HepG2 (cell line): ENCODE measurements around the gene STAP2. TPM values are rescaled to one million over a fixed set of nuclear protein-coding genes. Genes with fewer than 3 reads are reported as not detected.

Experiments used
- ATAC-seq: fragments of 200-7000 bp; cut with Tn5 transposase; 3 replicates; pipeline ENCODE4 v1.9.1; 2020; ENCODE audit warnings: mild to moderate bottlenecking, moderate library complexity
- BruUV-seq: library from RNA; stranded (reverse); fragments of 400-500 nt; replicated peaks from 2 replicates; lab custom pipeline; 2021; lab: Mats Ljungman, UMichigan
- CTCF ChIA-PET: fragments of 300-600 bp; formaldehyde crosslinking; extraction: SDS; loops from one replicate; lab custom pipeline; 2021; ENCODE audit warnings: low total read pairs, inconsistent platforms, low intra/inter-chr PET ratio; lab: Yijun Ruan, JAX
- POLR2A ChIA-PET: fragments of 350-600 bp; sonication (Branson Sonifier 250); formaldehyde crosslinking; loops from one replicate; lab custom pipeline; 2020; ENCODE audit warnings: antibody characterized with exemption, inconsistent platforms; lab: Yijun Ruan, JAX
- DNase-seq: peaks from one replicate; pipeline ENCODE4 v3.0.0-alpha.2; 2015; ENCODE audit warnings: low spot score
- FAIRE-seq: peaks from 3 replicates; lab custom pipeline; 2011; peaks lifted over from hg19 to GRCh38; lab: Jason Lieb, UNC
- H2AFZ ChIP-seq: one replicate; pipeline ENCODE4 v1.6.1; 2011; ENCODE audit warnings: low read length, inconsistent platforms
- H3K27ac ChIP-seq: fragments of 300-600 bp; 3 replicates; pipeline ENCODE4 v1.8.0; 2011; ENCODE audit warnings: mixed run types, mild to moderate bottlenecking, mixed read lengths, low read length, inconsistent platforms; ENCODE audit not compliant: insufficient read depth; ENCODE audit errors: extremely low read length
- H3K27me3 ChIP-seq, 2 experiments: fragments of 200-600 bp in 1 of 2; 2 replicates in 1 of 2; 3 replicates in 1 of 2; pipeline versions ENCODE4 v1.6.0 to v1.8.0; 2011; ENCODE audit warnings: low read length in 2 of 2, mild to moderate bottlenecking in 2 of 2, moderate library complexity in 2 of 2, inconsistent platforms in 1 of 2; ENCODE audit not compliant: insufficient read depth in 2 of 2, control insufficient read depth in 1 of 2
- H3K36me3 ChIP-seq, 2 experiments: fragments of 200-600 bp in 1 of 2; replicated peaks in 1 of 2; 2 replicates in 1 of 2; 3 replicates in 1 of 2; pipeline versions ENCODE4 v1.5.1 to v1.8.0; 2011; ENCODE audit warnings: low read length in 2 of 2, inconsistent platforms in 1 of 2; ENCODE audit not compliant: insufficient read depth in 2 of 2, control insufficient read depth in 1 of 2
- H3K4me1 ChIP-seq: 2 replicates; pipeline ENCODE4 v1.5.1; 2012; ENCODE audit warnings: low read length, inconsistent platforms; ENCODE audit not compliant: insufficient read depth
- H3K4me2 ChIP-seq: 2 replicates; pipeline ENCODE4 v1.6.0; 2011; ENCODE audit warnings: low read depth, low read length, inconsistent platforms
- H3K4me3 ChIP-seq, 3 experiments: fragments of 200-600 bp in 1 of 3; sonication (generic), shearing (Covaris generic) in 1 of 3; replicated peaks in 1 of 3; 2 replicates each; pipeline ENCODE4 v1.5.1; 2011 to 2016; ENCODE audit warnings: low read length in 3 of 3, inconsistent platforms in 2 of 3, low read depth in 2 of 3, mild to moderate bottlenecking in 2 of 3, control low read depth in 1 of 3, mixed read lengths in 1 of 3; ENCODE audit not compliant: insufficient read depth in 1 of 3
- H3K79me2 ChIP-seq: one replicate; pipeline ENCODE4 v1.6.1; 2011; ENCODE audit warnings: low read length, inconsistent platforms; ENCODE audit not compliant: insufficient read depth
- H3K9ac ChIP-seq: 2 replicates; pipeline ENCODE4 v1.6.0; 2011; ENCODE audit warnings: mild to moderate bottlenecking, low read depth, low read length, inconsistent platforms; ENCODE audit not compliant: insufficient read depth
- H3K9me3 ChIP-seq: 2 replicates; pipeline ENCODE4 v1.5.1; 2012; ENCODE audit warnings: mild to moderate bottlenecking, low read length
- H4K20me1 ChIP-seq: 2 replicates; pipeline ENCODE4 v1.6.0; 2011; ENCODE audit warnings: inconsistent platforms, mild to moderate bottlenecking, low read length, moderate library complexity; ENCODE audit not compliant: insufficient read depth
- ESRRA ChIP-seq: sonication (generic); formaldehyde crosslinking; IDR thresholded peaks from 2 replicates; pipeline ENCODE4 v1.5.1; 2020; ENCODE audit warnings: mild to moderate bottlenecking, low read depth, missing genetic modification reagents
- NFE2L2 ChIP-seq: fragments of 150-350 bp; IDR thresholded peaks from 2 replicates; pipeline ENCODE4 v1.6.1; 2014; ENCODE audit warnings: low read length
- ZMYM3 ChIP-seq: sonication (generic); formaldehyde crosslinking; IDR thresholded peaks from 2 replicates; pipeline ENCODE4 v1.5.1; 2020; ENCODE audit warnings: mild to moderate bottlenecking, missing genetic modification reagents
- ZNF121 ChIP-seq: sonication (generic); formaldehyde crosslinking; IDR thresholded peaks from 2 replicates; pipeline ENCODE4 v1.5.0; 2020; ENCODE audit warnings: mild to moderate bottlenecking, missing genetic modification reagents
- ZNF180 ChIP-seq: sonication (generic); formaldehyde crosslinking; IDR thresholded peaks from 2 replicates; pipeline ENCODE4 v1.4.0; 2020; ENCODE audit warnings: low read depth, missing genetic modification reagents, borderline replicate concordance
- ZNF629 ChIP-seq: sonication (generic); formaldehyde crosslinking; conservative IDR thresholded peaks from 2 replicates; pipeline ENCODE4 v1.5.0; 2020; ENCODE audit warnings: missing genetic modification reagents
- WGBS: methylation state at CpG from one replicate; pipeline ENCODE4 v1.1.6; 2017; ENCODE audit warnings: low lambda C conversion rate; 5-methylcytosine and 5-hydroxymethylcytosine counted together
- in situ Hi-C: cut with HindIII; loops from 2 replicates; pipeline ENCODE4 v1.10.0; 2017; ENCODE audit warnings: low pct_unique_long_range_greater_than_20kb; ENCODE audit not compliant: extremely low pct_ligation_motif_present
- intact Hi-C: fragments of 100-400 bp; cut with micrococcal nuclease; formaldehyde crosslinking; loops from one replicate; pipeline ENCODE4 v1.10.0; 2022; ENCODE audit not compliant: unreplicated experiment
- polyA plus RNA-seq, 8 experiments: library from polyadenylated mRNA; depleted of rRNA in 3 of 8; stranded (reverse) in 7 of 8; unstranded in 1 of 8; fragments of >200 nt; fragmentation: Illumina TruSeq in 4 of 8; extraction: Trizol in 4 of 8; gene quantifications; 2 replicates each; pipeline versions ENCODE4 v1.2.1 to v1.2.3, GENCODE V29; 2011 to 2016; ENCODE audit warnings: low read depth in 4 of 8, missing spikeins in 1 of 8, mixed read lengths in 1 of 8; ENCODE audit not compliant: insufficient read depth in 1 of 8
- total RNA-seq, 5 experiments: library from RNA; depleted of rRNA; stranded (reverse); fragments of >200 nt; fragmentation: Illumina TruSeq; extraction: Trizol; gene quantifications; 2 replicates each; pipeline ENCODE4 v1.2.3, GENCODE V29; 2016; ENCODE audit warnings: low read depth in 1 of 5

STAP2 gene
- total and polyA plus RNA-seq, 2 of the 13 experiments (the other 11 are each of a cell fraction or from before 2014, with no cell fraction given): 39.0 to 43.7 TPM

- TF ChIP-seq ZMYM3 (CRISPR knock-in tag) (peak; percentile 82), ZNF180 (CRISPR knock-in tag) (no peak)
- CTCF ChIA-PET: no interaction called here
- in situ Hi-C loops: no loop called here
Measured at GRCh38 chr19:4300589-4300988, 38.0 kb downstream of the STAP2 start.

GRCh38 chr19:4298810-4299550, 39.6 kb downstream of the STAP2 start:
- Histone ChIP-seq H3K9me3 (no peaks in the 10 kb centered on the region), H3K27ac (no peak overlapping the region), H3K4me1 (peaks cover 25% of the 10 kb centered on the region), H3K9ac (no peak overlapping the region), H3K36me3 (no peaks in the 10 kb centered on the region), H3K27me3 (peaks cover 0 to 6% of the 10 kb centered on the region in 2 experiments; a peak in 2 of 5 replicates), H2AFZ (no peak overlapping the region), H4K20me1 (no peaks in the 10 kb centered on the region), H3K4me2 (0 out of 2 replicates have a peak overlapping the region, but pooled peaks have one; percentile 38), H3K79me2 (no peaks in the 10 kb centered on the region), H3K4me3 (no peak overlapping the region)
- ChIA-PET CTCF (no interaction called here), POLR2A (interaction anchor here (1.1 to 3.1 kb wide), 2 partner anchors 11 to 44 kb away, joined by 3 to 19 read pairs; partner anchors contain the start of gene MPND)
- intact Hi-C loops: no loop called here
- DNase-seq (no peak), FAIRE-seq (no peak), ATAC-seq (no peak)
- BruUV-seq: no TSS peak
- WGBS: 43% methylated on average over 7 of the region's 8 CpGs
- TF ChIP-seq ZNF121 (CRISPR knock-in tag) (peak; percentile 70), ZNF629 (CRISPR knock-in tag) (peak; percentile 93), NFE2L2 (no peak), ESRRA (peak; percentile 60; the same call in 1 of the 2 replicates)
- in situ Hi-C loops: no loop called here

More at GRCh38 chr19:4300589-4300988, 38.0 kb downstream of the STAP2 start:
- Histone ChIP-seq H3K4me1 (peaks cover 25% of the 10 kb centered on the region), H3K4me3 (no peak overlapping the region), H3K9ac (no peak overlapping the region), H2AFZ (no peak overlapping the region), H3K27ac (no peak overlapping the region), H3K79me2 (no peaks in the 10 kb centered on the region), H4K20me1 (no peaks in the 10 kb centered on the region), H3K4me2 (no peak overlapping the region), H3K27me3 (peaks cover 1 to 8% of the 10 kb centered on the region in 2 experiments; a peak in 4 of 5 replicates), H3K9me3 (no peaks in the 10 kb centered on the region), H3K36me3 (no peaks in the 10 kb centered on the region)
- ATAC-seq (no peak), DNase-seq (no peak), FAIRE-seq (no peak)
- intact Hi-C loops: no loop called here
- POLR2A ChIA-PET: no interaction called here
- 58% methylated on average over 3 of the region's 3 CpGs for WGBS
- no TSS peak for BruUV-seq
